GM23248 (cell line): ENCODE results near the gene CLCN4. TPM values are rescaled to one million over a fixed set of nuclear protein-coding genes. Genes with fewer than 3 reads are reported as not detected.

Experiments
- DNase-seq: peaks from one replicate; pipeline ENCODE4 v3.0.0-alpha.2; 2015
- H2AFZ ChIP-seq: fragments of 200-600 bp; sonication (generic); 2 replicates; pipeline ENCODE4 v1.6.1; 2016; ENCODE audit warnings: antibody characterized with exemption
- H3F3A ChIP-seq: fragments of 200-600 bp; sonication (generic); 2 replicates; pipeline ENCODE4 v1.6.1; 2016; ENCODE audit warnings: mild to moderate bottlenecking, antibody characterized with exemption, mixed run types; ENCODE audit not compliant: insufficient read depth
- H3K27ac ChIP-seq: fragments of 200-600 bp; sonication (generic); 2 replicates; pipeline ENCODE4 v1.5.1; 2016; ENCODE audit warnings: mild to moderate bottlenecking
- H3K27me3 ChIP-seq: fragments of 200-600 bp; sonication (generic); replicated peaks from 2 replicates; pipeline ENCODE4 v1.6.1; 2016; ENCODE audit warnings: mild to moderate bottlenecking; ENCODE audit not compliant: insufficient read depth
- H3K36me3 ChIP-seq: fragments of 200-600 bp; sonication (generic); 2 replicates; pipeline ENCODE4 v1.6.1; 2016; ENCODE audit warnings: low read depth, mild to moderate bottlenecking
- H3K4me1 ChIP-seq: fragments of 200-600 bp; sonication (generic); 2 replicates; pipeline ENCODE4 v1.6.1; 2016; ENCODE audit warnings: mild to moderate bottlenecking; ENCODE audit not compliant: insufficient read depth
- H3K4me2 ChIP-seq: fragments of 200-600 bp; sonication (generic); one replicate; pipeline ENCODE4 v1.6.1; 2016; ENCODE audit warnings: mild to moderate bottlenecking; ENCODE audit not compliant: unreplicated experiment
- H3K4me3 ChIP-seq: fragments of 200-600 bp; sonication (generic); 2 replicates; pipeline ENCODE4 v1.5.1; 2016; ENCODE audit warnings: mild to moderate bottlenecking
- H3K79me2 ChIP-seq: fragments of 200-600 bp; sonication (generic); 2 replicates; pipeline ENCODE4 v1.6.1; 2016; ENCODE audit warnings: mild to moderate bottlenecking; ENCODE audit not compliant: insufficient read depth
- H3K9ac ChIP-seq: fragments of 200-600 bp; sonication (generic); 2 replicates; pipeline ENCODE4 v1.6.1; 2016; ENCODE audit warnings: mild to moderate bottlenecking
- H3K9me2 ChIP-seq: fragments of 200-600 bp; sonication (generic); 2 replicates; pipeline ENCODE4 v1.6.1; 2016; ENCODE audit warnings: mixed run types, mild to moderate bottlenecking, moderate library complexity; ENCODE audit not compliant: insufficient read depth
- H3K9me3 ChIP-seq: fragments of 200-600 bp; sonication (generic); one replicate; pipeline ENCODE4 v1.6.1; 2017; ENCODE audit warnings: low read depth
- H4K20me1 ChIP-seq: fragments of 200-600 bp; sonication (generic); 2 replicates; pipeline ENCODE4 v1.6.0; 2016; ENCODE audit not compliant: insufficient read depth
- EZH2 ChIP-seq: fragments of 200-600 bp; sonication (generic); IDR thresholded peaks from 2 replicates; pipeline ENCODE4 v1.6.1; 2018; ENCODE audit warnings: antibody characterized with exemption, mild to moderate bottlenecking; ENCODE audit not compliant: insufficient read depth, poor library complexity, severe bottlenecking
- EZH2phosphoT487 ChIP-seq: fragments of 200-600 bp; sonication (generic); IDR thresholded peaks from 2 replicates; pipeline ENCODE4 v1.6.1; 2018; ENCODE audit warnings: antibody characterized with exemption, moderate library complexity, mild to moderate bottlenecking, low read depth; ENCODE audit not compliant: insufficient read depth
- WGBS, 2 experiments: methylation state at CpG; one replicate each; pipeline ENCODE4 v1.1.6; 2015 to 2017; ENCODE audit warnings: low lambda C conversion rate in 2 of 2, low coverage in 1 of 2; ENCODE audit errors: missing lambda C conversion rate in 2 of 2; 5-methylcytosine and 5-hydroxymethylcytosine counted together
- in situ Hi-C: fragments of 300-500 bp; cut with MboI; formaldehyde crosslinking; loops from 2 replicates; pipeline ENCODE4 v1.15.0; 2020
- polyA plus RNA-seq: library from polyadenylated mRNA; unstranded; fragments of >200 nt; fragmentation: Nextera tagmentation; extraction: Ambion mirVana; gene quantifications from 2 replicates; pipeline ENCODE4 v1.2.1, GENCODE V29; 2016
- total RNA-seq: library from RNA; depleted of rRNA; stranded (reverse); fragments of >200 nt; shearing (Covaris generic); gene quantifications from 2 replicates; pipeline ENCODE4 v1.2.3, GENCODE V29; 2014

Gene CLCN4
- total and polyA plus RNA-seq, 2 experiments from 2014 or later = 0.29 to 0.97 TPM

GRCh38 chrX:10244915-10245622 is 88.3 kb downstream of the CLCN4 start:
- H3K27ac ChIP-seq = no peak overlapping the region

DNA sequence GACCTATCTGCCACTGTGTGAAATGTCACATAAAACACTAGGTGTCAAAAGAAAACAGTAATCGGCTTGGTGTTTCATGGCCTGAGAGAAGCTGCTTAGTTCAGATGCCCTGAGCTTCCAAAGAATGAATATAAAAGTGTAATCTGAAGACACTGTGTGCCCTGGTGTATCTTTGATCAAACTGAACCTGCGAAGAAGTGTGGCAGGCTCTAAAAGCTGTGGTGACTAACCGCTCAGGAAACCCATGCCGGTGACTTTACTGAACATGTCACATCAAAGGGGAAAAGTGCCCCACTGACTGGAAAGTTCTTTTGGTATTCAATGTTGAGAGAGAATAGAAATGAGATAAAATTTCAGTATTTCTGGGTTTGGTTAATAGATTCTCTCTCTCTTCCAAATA is 89.1 kb downstream of the CLCN4 start:
- Histone ChIP-seq H2AFZ (no peak overlapping the region), H4K20me1 (no peaks in the 10 kb centered on the region), H3K27me3 (no peaks in the 10 kb centered on the region), H3K9me3 (no peaks in the 10 kb centered on the region), H3K36me3 (no peaks in the 10 kb centered on the region), H3K4me2 (no peak overlapping the region), H3K79me2 (no peaks in the 10 kb centered on the region), H3K27ac (no peak overlapping the region), H3K9me2 (no peaks in the 10 kb centered on the region), H3F3A (peaks cover 6% of the 10 kb centered on the region; the same call in 1 of the 2 replicates), H3K4me3 (no peak overlapping the region), H3K4me1 (0 out of 2 replicates have a peak, but pooled peaks cover 5% of the 10 kb centered on the region), H3K9ac (no peak overlapping the region)
- DNase-seq = no peak
- 78 to 86% methylated on average over 4 of the region's 4 CpGs for WGBS, 2 experiments
- in situ Hi-C loops = no loop called here
- TF ChIP-seq EZH2phosphoT487 (no peak), EZH2 (no peak)

More at GRCh38 chrX:10244915-10245622, 88.3 kb downstream of the CLCN4 start:
- H2AFZ ChIP-seq = no peak overlapping the region
- H3K9me3 ChIP-seq = no peaks in the 10 kb centered on the region
- no peaks in the 10 kb centered on the region for H3K27me3 ChIP-seq
- H3K9ac ChIP-seq = no peak overlapping the region
- TF ChIP-seq EZH2 (no peak), EZH2phosphoT487 (no peak)
- in situ Hi-C loops = no loop called here
- H3K79me2 ChIP-seq = no peaks in the 10 kb centered on the region
- peaks cover 14% of the 10 kb centered on the region; the same call in 1 of the 2 replicates for H3F3A ChIP-seq
- peaks cover 13% of the 10 kb centered on the region for H3K4me1 ChIP-seq
- H3K36me3 ChIP-seq = no peaks in the 10 kb centered on the region
- H3K9me2 ChIP-seq = no peaks in the 10 kb centered on the region
- no peak overlapping the region for H3K4me3 ChIP-seq
- WGBS, 2 experiments = 19 to 53% methylated on average over 2 to 9 of the region's 9 CpGs
- DNase-seq = no peak
- no peaks in the 10 kb centered on the region for H4K20me1 ChIP-seq
- H3K4me2 ChIP-seq = no peak overlapping the region

- Histone ChIP-seq H3K4me2 (no peak overlapping the region), H3K9ac (no peak overlapping the region), H3K36me3 (no peaks in the 10 kb centered on the region), H2AFZ (no peak overlapping the region), H3K79me2 (no peaks in the 10 kb centered on the region), H3K9me3 (no peaks in the 10 kb centered on the region), H3K27ac (no peak overlapping the region), H3K4me1 (0 out of 2 replicates have a peak, but pooled peaks cover 3% of the 10 kb centered on the region), H3K27me3 (no peaks in the 10 kb centered on the region), H3F3A (0 out of 2 replicates have a peak, but pooled peaks cover 2% of the 10 kb centered on the region), H3K4me3 (no peak overlapping the region), H4K20me1 (no peaks in the 10 kb centered on the region), H3K9me2 (no peaks in the 10 kb centered on the region)
- DNase-seq = no peak
- WGBS, 2 experiments = 90 to 92% methylated on average over 4 of the region's 4 CpGs
- in situ Hi-C loops = no loop called here
- TF ChIP-seq EZH2 (no peak), EZH2phosphoT487 (no peak)
These were observed 89.5 kb downstream of the CLCN4 start for GRCh38 chrX:10246297-10246696.

- whole genome bisulfite sequencing, 2 experiments = 100% methylated on average over 2 of the region's 2 CpGs
- Histone ChIP-seq H3K4me2 (no peak overlapping the region), H3K4me3 (no peak overlapping the region), H3K27ac (no peak overlapping the region), H3K27me3 (no peaks in the 10 kb centered on the region), H3K9me2 (no peaks in the 10 kb centered on the region), H2AFZ (no peak overlapping the region), H3K4me1 (no peaks in the 10 kb centered on the region), H3K79me2 (no peaks in the 10 kb centered on the region), H3F3A (no peaks in the 10 kb centered on the region), H3K36me3 (no peaks in the 10 kb centered on the region), H3K9me3 (no peaks in the 10 kb centered on the region), H4K20me1 (no peaks in the 10 kb centered on the region), H3K9ac (no peak overlapping the region)
- TF ChIP-seq EZH2phosphoT487 (no peak), EZH2 (no peak)
- in situ Hi-C loops = no loop called here
- no peak for DNase-seq
These were observed 90.1 kb downstream of the CLCN4 start for GRCh38 chrX:10246846-10247245.

DNA sequence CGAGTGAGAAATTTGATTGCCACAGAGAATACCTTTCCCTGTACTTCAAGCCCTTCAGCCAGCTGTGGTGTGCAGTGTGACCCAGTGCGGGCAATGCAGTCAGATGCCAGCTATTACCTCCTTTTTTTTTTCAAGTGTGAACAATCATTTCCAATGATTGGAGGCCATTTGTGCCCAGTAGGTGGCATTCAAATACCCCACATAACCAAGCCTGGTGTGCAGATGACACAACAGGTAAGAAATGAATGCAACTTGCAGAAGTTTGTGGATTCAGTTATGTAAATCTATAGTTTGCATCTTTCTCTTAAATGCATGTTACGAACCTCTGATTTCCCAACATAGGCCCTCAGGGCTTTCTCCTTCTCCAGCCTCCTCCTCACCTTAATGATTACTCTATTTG is 98.0 kb downstream of the CLCN4 start:
- H2AFZ ChIP-seq = no peak overlapping the region

More for the DNA sequence above, 98.0 kb downstream of the CLCN4 start:
- Histone ChIP-seq H3K4me3 (no peak overlapping the region), H3K9ac (no peak overlapping the region), H3K9me3 (no peaks in the 10 kb centered on the region), H3K27ac (no peak overlapping the region), H3F3A (no peaks in the 10 kb centered on the region), H3K79me2 (no peaks in the 10 kb centered on the region), H4K20me1 (no peaks in the 10 kb centered on the region), H3K4me2 (no peak overlapping the region), H3K36me3 (no peaks in the 10 kb centered on the region), H3K27me3 (no peaks in the 10 kb centered on the region), H3K9me2 (no peaks in the 10 kb centered on the region), H3K4me1 (peaks cover 5% of the 10 kb centered on the region; the same call in 1 of the 2 replicates)
- in situ Hi-C loops = no loop called here
- DNase-seq = peak; percentile 28
- TF ChIP-seq EZH2 = no peak
- TF ChIP-seq EZH2phosphoT487 = no peak
- WGBS, 2 experiments = 63 to 75% methylated on average over 3 of the region's 3 CpGs
